GM12878 (cell line): ENCODE data around the gene SLC9A3. TPM values are rescaled to one million over a fixed set of nuclear protein-coding genes. Genes with fewer than 3 reads are reported as not detected.

Experiments used
- ATAC-seq: fragments of 200-7000 bp; cut with Tn5 transposase; 3 replicates; pipeline ENCODE4 v1.9.1; 2020; ENCODE audit warnings: mild to moderate bottlenecking, moderate library complexity
- BruUV-seq: library from RNA; stranded (reverse); fragments of 400-500 nt; replicated peaks from 2 replicates; lab custom pipeline; 2021; lab: Mats Ljungman, UMichigan
- CTCF ChIA-PET: fragments of 300-600 bp; sonication (Branson Sonifier 250); formaldehyde crosslinking; extraction: SDS; loops from one replicate; lab custom pipeline; 2021; ENCODE audit warnings: inconsistent platforms; lab: Yijun Ruan, JAX
- POLR2A ChIA-PET: fragments of 350-600 bp; formaldehyde crosslinking; extraction: SDS; loops from one replicate; lab custom pipeline; 2021; ENCODE audit warnings: inconsistent platforms; lab: Charles Lee
- RAD21 ChIA-PET: fragments of 300-600 bp; sonication (Branson Sonifier 250); formaldehyde crosslinking; loops from one replicate; lab custom pipeline; 2023; ENCODE audit warnings: antibody characterized with exemption; ENCODE audit not compliant: unreplicated experiment; lab: Charles Lee
- SMC1A ChIA-PET: fragments of 300-600 bp; sonication (Branson Sonifier 250); formaldehyde crosslinking; loops from one replicate; lab custom pipeline; 2023; ENCODE audit not compliant: unreplicated experiment, uncharacterized antibody; lab: Charles Lee
- DNase-seq: peaks from one replicate; pipeline ENCODE4 v3.0.0-alpha.2; 2011; ENCODE audit warnings: low read depth, low spot score
- FAIRE-seq: peaks from 3 replicates; lab custom pipeline; 2011; peaks lifted over from hg19 to GRCh38; lab: Jason Lieb, UNC
- H2AFZ ChIP-seq: 2 replicates; pipeline ENCODE4 v1.6.0; 2011; ENCODE audit warnings: low read depth, low read length, control low read depth; ENCODE audit not compliant: control insufficient read depth
- H3K27ac ChIP-seq: 2 replicates; pipeline ENCODE4 v1.5.1; 2011; ENCODE audit warnings: control low read depth; ENCODE audit not compliant: control insufficient read depth, insufficient read depth
- H3K27me3 ChIP-seq, 2 experiments: replicated peaks in 1 of 2; 2 replicates each; pipeline versions ENCODE4 v1.6.0 to v1.6.1; 2011; ENCODE audit warnings: low read length in 1 of 2; ENCODE audit not compliant: control insufficient read depth in 2 of 2, insufficient read depth in 2 of 2
- H3K36me3 ChIP-seq, 2 experiments: 2 replicates each; pipeline ENCODE4 v1.5.1; 2011; ENCODE audit warnings: low read length in 1 of 2; ENCODE audit not compliant: control insufficient read depth in 2 of 2, insufficient read depth in 2 of 2
- H3K4me1 ChIP-seq: 2 replicates; pipeline ENCODE4 v1.6.1; 2011; ENCODE audit warnings: mild to moderate bottlenecking, low read length, moderate library complexity, mixed read lengths; ENCODE audit not compliant: control insufficient read depth, insufficient read depth
- H3K4me2 ChIP-seq: 2 replicates; pipeline ENCODE4 v1.6.0; 2011; ENCODE audit warnings: control low read depth; ENCODE audit not compliant: control insufficient read depth, insufficient read depth
- H3K4me3 ChIP-seq: fragments of 200-600 bp; sonication (generic); 2 replicates; pipeline ENCODE4 v1.5.1; 2016
- H3K79me2 ChIP-seq: 2 replicates; pipeline ENCODE4 v1.6.0; 2011; ENCODE audit warnings: low read length; ENCODE audit not compliant: control insufficient read depth, insufficient read depth
- H3K9ac ChIP-seq: 2 replicates; pipeline ENCODE4 v1.8.0; 2011; ENCODE audit warnings: low read length, control low read depth, mixed read lengths; ENCODE audit not compliant: control insufficient read depth, insufficient read depth
- H3K9me3 ChIP-seq: replicated peaks from 3 replicates; pipeline ENCODE4 v1.5.1; 2011; ENCODE audit warnings: mild to moderate bottlenecking, low read length; ENCODE audit not compliant: control insufficient read depth, insufficient read depth
- H4K20me1 ChIP-seq: 2 replicates; pipeline ENCODE4 v1.6.0; 2011; ENCODE audit not compliant: control insufficient read depth, insufficient read depth
- BACH1 ChIP-seq: fragments of 450-650 bp; IDR thresholded peaks from 2 replicates; pipeline ENCODE4 v1.6.1; 2017; ENCODE audit warnings: mild to moderate bottlenecking, borderline replicate concordance
- CHD4 ChIP-seq: fragments of 200-600 bp; sonication (generic); IDR thresholded peaks from 2 replicates; pipeline ENCODE4 v1.6.1; 2016; ENCODE audit warnings: mild to moderate bottlenecking
- CREB1 ChIP-seq: IDR thresholded peaks from 2 replicates; pipeline ENCODE4 v1.6.1; 2012; ENCODE audit warnings: low read depth, mild to moderate bottlenecking, inconsistent platforms
- EED ChIP-seq: sonication (generic); IDR thresholded peaks from 2 replicates; pipeline ENCODE4 v1.6.1; 2016; ENCODE audit warnings: antibody characterized with exemption, low read depth
- ESRRA ChIP-seq: IDR thresholded peaks from 2 replicates; pipeline ENCODE4 v1.6.1; 2012; ENCODE audit warnings: mild to moderate bottlenecking, low read length, improper control_type of control experiment
- ETV6 ChIP-seq, 2 experiments: fragments of 450-650 bp in 1 of 2; IDR thresholded peaks in 1 of 2; conservative IDR thresholded peaks in 1 of 2; 2 replicates each; pipeline ENCODE4 v1.6.1; 2014; ENCODE audit warnings: antibody characterized with exemption in 1 of 2, borderline replicate concordance in 1 of 2, low read depth in 1 of 2, mild to moderate bottlenecking in 1 of 2, moderate library complexity in 1 of 2
- MYC ChIP-seq: IDR thresholded peaks from 2 replicates; pipeline ENCODE4 v1.6.1; 2011; ENCODE audit warnings: mild to moderate bottlenecking, low read length, moderate library complexity, inconsistent platforms; ENCODE audit not compliant: insufficient read depth, insufficient replicate concordance, insufficient read length, severe bottlenecking
- NRF1 ChIP-seq: conservative IDR thresholded peaks from 2 replicates; pipeline ENCODE4 v1.6.1; 2011; ENCODE audit warnings: mild to moderate bottlenecking, low read depth, low read length, improper control_type of control experiment
- RCOR1 ChIP-seq: conservative IDR thresholded peaks from 2 replicates; pipeline ENCODE4 v1.6.1; 2012; ENCODE audit warnings: low read depth, low read length, improper control_type of control experiment
- YBX1 ChIP-seq: fragments of 450-650 bp; IDR thresholded peaks from 2 replicates; pipeline ENCODE4 v1.6.1; 2016; ENCODE audit warnings: antibody characterized with exemption
- WGBS: methylation state at CpG from one replicate; pipeline ENCODE4 v1.1.6; 2016; ENCODE audit warnings: low lambda C conversion rate; ENCODE audit not compliant: insufficient replicate concordance, insufficient coverage; ENCODE audit errors: missing lambda C conversion rate; 5-methylcytosine and 5-hydroxymethylcytosine counted together
- in situ Hi-C: fragments of 300-500 bp; cut with MboI; formaldehyde crosslinking; loops from 9 replicates; pipeline ENCODE4 v1.14.3; 2018; ENCODE audit warnings: mixed read lengths
- intact Hi-C: fragments of 100-400 bp; cut with micrococcal nuclease; formaldehyde crosslinking; loops from one replicate; pipeline ENCODE4 v1.14.2; 2022; ENCODE audit not compliant: unreplicated experiment
- polyA plus RNA-seq, 11 experiments: library from polyadenylated mRNA; depleted of rRNA in 4 of 11; unstranded in 6 of 11; stranded (reverse) in 5 of 11; fragments of >200 nt; fragmentation: Nextera tagmentation in 4 of 11; fragmentation: Illumina TruSeq in 1 of 11; extraction: Ambion mirVana in 4 of 11; extraction: Trizol in 1 of 11; gene quantifications; 1 replicate in 1 of 11; 2 replicates in 10 of 11; pipeline versions ENCODE4 v1.2.1 to v1.2.3, GENCODE V29; 2011 to 2016; ENCODE audit warnings: inconsistent platforms in 2 of 11, missing spikeins in 2 of 11, low read depth in 1 of 11
- total RNA-seq, 4 experiments: library from RNA; depleted of rRNA in 3 of 4; stranded (reverse); fragments of >200 nt in 3 of 4; fragmentation: Illumina TruSeq in 1 of 4; extraction: Trizol in 1 of 4; gene quantifications; 2 replicates each; pipeline versions ENCODE4 v1.2.1 to v1.2.3, GENCODE V29; 2013 to 2021
- TF ChIP-seq, protein P1 (sequence below): fragments of 450-650 bp; IDR thresholded peaks from 2 replicates; pipeline ENCODE4 v1.6.1; 2014; ENCODE audit warnings: mild to moderate bottlenecking
- TF ChIP-seq, protein P2 (sequence below): fragments of 450-650 bp; IDR thresholded peaks from 2 replicates; pipeline ENCODE4 v1.6.1; 2017; ENCODE audit warnings: mild to moderate bottlenecking, moderate library complexity
- TF ChIP-seq, protein P3 (sequence below): fragments of 450-650 bp; IDR thresholded peaks from 2 replicates; pipeline ENCODE4 v1.6.1; 2016; ENCODE audit warnings: mild to moderate bottlenecking

SLC9A3 gene
- total and polyA plus RNA-seq, 10 of the 15 experiments (the other 5 are each of a cell fraction or from before 2014, with no cell fraction given): 0.04 to 5.2 (median 2.3) TPM; not detected in 1

DNA sequence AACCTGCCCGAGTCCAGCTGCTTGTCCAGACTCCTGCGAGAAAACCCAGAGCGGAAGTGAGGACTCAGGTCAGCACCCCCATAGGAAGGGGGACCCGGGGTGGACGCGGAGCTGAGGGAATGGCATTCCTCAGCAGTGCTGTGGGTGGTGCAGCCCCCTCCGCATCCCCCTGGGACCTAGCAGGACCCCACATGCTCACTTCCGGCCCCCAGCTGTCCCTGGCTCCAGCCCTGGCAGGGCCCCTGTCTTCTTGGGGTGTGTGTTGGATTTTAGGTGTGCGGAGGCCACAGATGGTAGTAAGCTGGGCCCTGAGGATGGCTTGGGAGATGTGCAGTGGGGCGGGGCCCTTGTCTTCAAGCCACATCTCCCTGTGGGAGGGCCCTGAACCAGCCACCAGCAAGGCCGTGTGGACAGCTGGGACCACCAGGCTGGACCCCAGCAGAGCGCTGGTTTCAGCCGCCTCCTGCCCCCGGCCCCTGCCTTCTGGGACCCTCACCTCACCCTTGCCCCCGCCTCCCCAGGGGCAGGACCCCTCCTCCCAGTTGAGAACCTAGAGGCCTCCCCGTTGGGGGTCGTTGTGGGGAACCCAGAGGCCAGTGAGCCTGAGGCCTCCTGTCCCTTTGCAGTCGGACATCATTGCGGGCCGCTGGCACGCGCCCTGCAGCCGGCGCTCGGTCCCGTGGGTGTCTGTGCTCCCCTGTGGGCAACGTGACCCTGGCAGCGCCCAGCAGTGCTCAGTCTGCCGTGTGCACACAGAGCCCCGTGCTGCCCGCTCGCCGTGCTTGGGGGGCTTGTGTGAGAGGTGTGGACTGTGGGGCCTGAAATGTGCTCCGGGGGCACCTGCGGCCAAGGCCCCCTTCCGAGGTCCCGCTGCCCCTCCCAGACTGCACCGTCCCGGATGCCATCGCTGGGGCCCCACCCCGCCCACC, 10.8 kb upstream of the SLC9A3 start:
- ATAC-seq (no peak), DNase-seq (no peak)
- WGBS: 60% methylated on average over 37 of the region's 41 CpGs
- intact Hi-C loops: no loop called here
- H3K4me2 ChIP-seq: no peak overlapping the region
- no peak overlapping the region for H2AFZ ChIP-seq
- no TSS peak for BruUV-seq
- no peak overlapping the region for H3K27ac ChIP-seq
- no peaks in the 10 kb centered on the region for H3K79me2 ChIP-seq
- H3K4me3 ChIP-seq: no peak overlapping the region
- TF ChIP-seq RCOR1: no peak
- TF ChIP-seq NRF1: no peak
- TF ChIP-seq, protein P1, sequence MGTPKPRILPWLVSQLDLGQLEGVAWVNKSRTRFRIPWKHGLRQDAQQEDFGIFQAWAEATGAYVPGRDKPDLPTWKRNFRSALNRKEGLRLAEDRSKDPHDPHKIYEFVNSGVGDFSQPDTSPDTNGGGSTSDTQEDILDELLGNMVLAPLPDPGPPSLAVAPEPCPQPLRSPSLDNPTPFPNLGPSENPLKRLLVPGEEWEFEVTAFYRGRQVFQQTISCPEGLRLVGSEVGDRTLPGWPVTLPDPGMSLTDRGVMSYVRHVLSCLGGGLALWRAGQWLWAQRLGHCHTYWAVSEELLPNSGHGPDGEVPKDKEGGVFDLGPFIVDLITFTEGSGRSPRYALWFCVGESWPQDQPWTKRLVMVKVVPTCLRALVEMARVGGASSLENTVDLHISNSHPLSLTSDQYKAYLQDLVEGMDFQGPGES: no peak
- TF ChIP-seq YBX1: no peak
- TF ChIP-seq EED: no peak
- no peak for TF ChIP-seq BACH1
- TF ChIP-seq ESRRA: no peak
- TF ChIP-seq, protein P2, sequence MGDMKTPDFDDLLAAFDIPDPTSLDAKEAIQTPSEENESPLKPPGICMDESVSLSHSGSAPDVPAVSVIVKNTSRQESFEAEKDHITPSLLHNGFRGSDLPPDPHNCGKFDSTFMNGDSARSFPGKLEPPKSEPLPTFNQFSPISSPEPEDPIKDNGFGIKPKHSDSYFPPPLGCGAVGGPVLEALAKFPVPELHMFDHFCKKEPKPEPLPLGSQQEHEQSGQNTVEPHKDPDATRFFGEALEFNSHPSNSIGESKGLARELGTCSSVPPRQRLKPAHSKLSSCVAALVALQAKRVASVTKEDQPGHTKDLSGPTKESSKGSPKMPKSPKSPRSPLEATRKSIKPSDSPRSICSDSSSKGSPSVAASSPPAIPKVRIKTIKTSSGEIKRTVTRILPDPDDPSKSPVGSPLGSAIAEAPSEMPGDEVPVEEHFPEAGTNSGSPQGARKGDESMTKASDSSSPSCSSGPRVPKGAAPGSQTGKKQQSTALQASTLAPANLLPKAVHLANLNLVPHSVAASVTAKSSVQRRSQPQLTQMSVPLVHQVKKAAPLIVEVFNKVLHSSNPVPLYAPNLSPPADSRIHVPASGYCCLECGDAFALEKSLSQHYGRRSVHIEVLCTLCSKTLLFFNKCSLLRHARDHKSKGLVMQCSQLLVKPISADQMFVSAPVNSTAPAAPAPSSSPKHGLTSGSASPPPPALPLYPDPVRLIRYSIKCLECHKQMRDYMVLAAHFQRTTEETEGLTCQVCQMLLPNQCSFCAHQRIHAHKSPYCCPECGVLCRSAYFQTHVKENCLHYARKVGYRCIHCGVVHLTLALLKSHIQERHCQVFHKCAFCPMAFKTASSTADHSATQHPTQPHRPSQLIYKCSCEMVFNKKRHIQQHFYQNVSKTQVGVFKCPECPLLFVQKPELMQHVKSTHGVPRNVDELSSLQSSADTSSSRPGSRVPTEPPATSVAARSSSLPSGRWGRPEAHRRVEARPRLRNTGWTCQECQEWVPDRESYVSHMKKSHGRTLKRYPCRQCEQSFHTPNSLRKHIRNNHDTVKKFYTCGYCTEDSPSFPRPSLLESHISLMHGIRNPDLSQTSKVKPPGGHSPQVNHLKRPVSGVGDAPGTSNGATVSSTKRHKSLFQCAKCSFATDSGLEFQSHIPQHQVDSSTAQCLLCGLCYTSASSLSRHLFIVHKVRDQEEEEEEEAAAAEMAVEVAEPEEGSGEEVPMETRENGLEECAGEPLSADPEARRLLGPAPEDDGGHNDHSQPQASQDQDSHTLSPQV: no peak
- no peak for TF ChIP-seq MYC
- TF ChIP-seq ETV6 (conservative IDR thresholded peaks at IDR 0.05 in 1 of 2, IDR thresholded peaks at IDR 0.05 in 1 of 2; ENCODE audit: borderline replicate concordance in 1 of 2, low read depth in 1 of 2): no peak
- TF ChIP-seq, protein P3, sequence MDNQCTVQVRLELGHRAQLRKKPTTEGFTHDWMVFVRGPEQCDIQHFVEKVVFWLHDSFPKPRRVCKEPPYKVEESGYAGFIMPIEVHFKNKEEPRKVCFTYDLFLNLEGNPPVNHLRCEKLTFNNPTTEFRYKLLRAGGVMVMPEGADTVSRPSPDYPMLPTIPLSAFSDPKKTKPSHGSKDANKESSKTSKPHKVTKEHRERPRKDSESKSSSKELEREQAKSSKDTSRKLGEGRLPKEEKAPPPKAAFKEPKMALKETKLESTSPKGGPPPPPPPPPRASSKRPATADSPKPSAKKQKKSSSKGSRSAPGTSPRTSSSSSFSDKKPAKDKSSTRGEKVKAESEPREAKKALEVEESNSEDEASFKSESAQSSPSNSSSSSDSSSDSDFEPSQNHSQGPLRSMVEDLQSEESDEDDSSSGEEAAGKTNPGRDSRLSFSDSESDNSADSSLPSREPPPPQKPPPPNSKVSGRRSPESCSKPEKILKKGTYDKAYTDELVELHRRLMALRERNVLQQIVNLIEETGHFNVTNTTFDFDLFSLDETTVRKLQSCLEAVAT: no peak
- no peak for TF ChIP-seq CREB1
- no peak for TF ChIP-seq CHD4
- TF ChIP-seq, all 136 proteins: peak for 0
- ChIA-PET RAD21 (no interaction called here), SMC1A (no interaction called here), POLR2A (no interaction called here), CTCF (no interaction called here)
- peaks cover 2% of the 10 kb centered on the region; the same call in 1 of the 2 replicates for H4K20me1 ChIP-seq
- H3K9me3 ChIP-seq: no peaks in the 10 kb centered on the region
- H3K9ac ChIP-seq: no peak overlapping the region
- peaks cover 16% of the 10 kb centered on the region for H3K4me1 ChIP-seq
- H3K36me3 ChIP-seq: no peaks in the 10 kb centered on the region
- in situ Hi-C loops: no loop called here
- H3K27me3 ChIP-seq: peaks cover 3 to 8% of the 10 kb centered on the region in 2 experiments; a peak in 3 of 4 replicates
- FAIRE-seq: no peak
